Measurements from ENCODE around the gene SLC25A48.
A peak's percentile ranks its signal among the peaks of the same experiment; 100 is the strongest.

SLC25A48 gene

GRCh38 chr5:135895474-135896006 lies 61.1 kb downstream of the SLC25A48 start, which contains the start of gene IL9:
IL9 (minus strand) TSS chr5:135895841; CDS start chr5:135895816, 25 bp downstream.
- peaks cover 28% of the 10 kb centered on the region for H3K4me1 ChIP-seq (ENCODE audit: control insufficient read depth, insufficient read depth, low read length)
- no peaks in the 10 kb centered on the region for H3K9me3 ChIP-seq (ENCODE audit: control insufficient read depth, insufficient read depth, low read depth, low read length)
- TF ChIP-seq ZNF214 (tag by site-specific recombination; IDR thresholded peaks at IDR 0.05; ENCODE audit: borderline replicate concordance): no peak
- no peak for TF ChIP-seq ZNF280C (tag by site-specific recombination; IDR thresholded peaks at IDR 0.05)
- no peak for TF ChIP-seq ZNF302 (tag by site-specific recombination; IDR thresholded peaks at IDR 0.05; ENCODE audit: low read depth)
- no peak for TF ChIP-seq SCRT2 (tag by site-specific recombination; IDR thresholded peaks at IDR 0.05)
- TF ChIP-seq REST (tag by site-specific recombination; IDR thresholded peaks at IDR 0.05): peak; percentile 83
- ChIA-PET CTCF (interaction anchor here (0.6 to 8.1 kb wide), 5 partner anchors 9 to 434 kb away, joined by 3 to 66 read pairs (median 4); no protein-coding TSS in a partner anchor), POLR2A (interaction anchor here (1.9 kb wide), 1 partner anchor 237 kb away, joined by 4 read pairs; the partner anchor contains the start of gene SMAD5)
- no peak within 1 kb of the TSS for H3K4me3 ChIP-seq (ENCODE audit: low read depth, low read length)
- no peaks in the 10 kb centered on the region for H3K36me3 ChIP-seq (ENCODE audit: control insufficient read depth in 2 of 2, insufficient read depth in 1 of 2, low read length in 2 of 2)
- H3K27ac ChIP-seq (ENCODE audit: extremely low read depth, low read depth, low read length): no peak within 1 kb of the TSS

GRCh38 chr5:135898651-135899050 lies 64.2 kb downstream of the SLC25A48 start:
- no peaks in the 10 kb centered on the region for H3K36me3 ChIP-seq (ENCODE audit: control insufficient read depth in 2 of 2, insufficient read depth in 1 of 2, low read length in 2 of 2)
- H3K4me3 ChIP-seq (ENCODE audit: low read depth, low read length): no peak overlapping the region
- no peak overlapping the region for H3K27ac ChIP-seq (ENCODE audit: extremely low read depth, low read depth, low read length)
- POLR2A ChIA-PET: no interaction called here
- no peaks in the 10 kb centered on the region for H3K9me3 ChIP-seq (ENCODE audit: control insufficient read depth, insufficient read depth, low read depth, low read length)
- H3K4me1 ChIP-seq (ENCODE audit: control insufficient read depth, insufficient read depth, low read length): peaks cover 31% of the 10 kb centered on the region
- CTCF ChIA-PET: interaction anchor here (0.6 to 1.6 kb wide), 4 partner anchors 8 to 688 kb away, joined by 3 to 4 read pairs (median 4); no protein-coding TSS in a partner anchor
- TF ChIP-seq PRDM4 (tag by site-specific recombination; IDR thresholded peaks at IDR 0.05) (no peak), KLF16 (tag by site-specific recombination; IDR thresholded peaks at IDR 0.05) (no peak), GFI1B (tag by site-specific recombination; IDR thresholded peaks at IDR 0.05) (no peak), ZNF670 (tag by site-specific recombination; IDR thresholded peaks at IDR 0.05; ENCODE audit: low read depth) (no peak), TRIM28 (IDR thresholded peaks at IDR 0.05; ENCODE audit: borderline replicate concordance, low read length) (no peak), ZNF280C (tag by site-specific recombination; IDR thresholded peaks at IDR 0.05) (no peak), ZNF292 (tag by site-specific recombination; IDR thresholded peaks at IDR 0.05; ENCODE audit: borderline replicate concordance, low read depth) (no peak), ZBTB11 (tag by site-specific recombination; conservative IDR thresholded peaks at IDR 0.05; ENCODE audit: low read depth) (no peak), ZBTB7A (tag by site-specific recombination; IDR thresholded peaks at IDR 0.05; ENCODE audit: low read depth) (no peak), ZNF610 (tag by site-specific recombination; IDR thresholded peaks at IDR 0.05; ENCODE audit: borderline replicate concordance) (no peak), ZNF514 (tag by site-specific recombination; IDR thresholded peaks at IDR 0.05) (no peak)

Measured in HEK293 (cell line).